K562 (cell line): ENCODE data around the gene PLA2R1. TPM values are rescaled to one million over a fixed set of nuclear protein-coding genes. Genes with fewer than 3 reads are reported as not detected.

Experiments
- ATAC-seq: fragments of 200-7000 bp; cut with Tn5 transposase; 3 replicates; pipeline ENCODE4 v1.9.1; 2020; ENCODE audit warnings: moderate library complexity
- BruUV-seq: library from RNA; stranded (reverse); fragments of 400-500 nt; replicated peaks from 2 replicates; lab custom pipeline; 2021; lab: Mats Ljungman, UMichigan
- CTCF ChIA-PET: fragments of 300-600 bp; formaldehyde crosslinking; extraction: SDS; loops from one replicate; lab custom pipeline; 2021; ENCODE audit warnings: low intra/inter-chr PET ratio; lab: Yijun Ruan, JAX
- POLR2A ChIA-PET: fragments of 300-600, 350-650 bp; sonication (Branson Sonifier 250); formaldehyde crosslinking; extraction: SDS; loops from one replicate; lab custom pipeline; 2021; ENCODE audit warnings: antibody characterized with exemption, inconsistent platforms; lab: Yijun Ruan, JAX
- DNase-seq, 4 experiments: peaks; one replicate each; pipeline versions ENCODE4 v3.0.0 to v3.0.0-alpha.2; 2011 to 2018; ENCODE audit warnings: low spot score in 3 of 4, mixed read lengths in 3 of 4; ENCODE audit errors: extremely low read depth in 1 of 4
- FAIRE-seq: peaks from 2 replicates; lab custom pipeline; 2011; peaks lifted over from hg19 to GRCh38; lab: Jason Lieb, UNC
- H2AFZ ChIP-seq: 2 replicates; pipeline ENCODE4 v1.6.0; 2011; ENCODE audit warnings: low read depth, low read length, control low read depth, inconsistent platforms
- H3K27ac ChIP-seq: fragments of 200-600 bp; 3 replicates; pipeline ENCODE4 v1.8.0; 2011; ENCODE audit warnings: low read depth, mild to moderate bottlenecking, control low read depth, inconsistent platforms, low read length, moderate library complexity, mixed read lengths; ENCODE audit errors: extremely low read depth
- H3K27me3 ChIP-seq, 2 experiments: fragments of 300-600 bp in 1 of 2; 2 replicates in 1 of 2; 3 replicates in 1 of 2; pipeline versions ENCODE4 v1.6.0 to v1.8.0; 2011; ENCODE audit warnings: inconsistent platforms in 2 of 2, low read length in 2 of 2, mild to moderate bottlenecking in 1 of 2, mixed read lengths in 1 of 2, moderate library complexity in 1 of 2; ENCODE audit not compliant: control insufficient read depth in 2 of 2, insufficient read depth in 2 of 2
- H3K36me3 ChIP-seq: fragments of 300-600 bp; 3 replicates; pipeline ENCODE4 v1.8.0; 2011; ENCODE audit warnings: mild to moderate bottlenecking, low read length, inconsistent platforms; ENCODE audit not compliant: control insufficient read depth, insufficient read depth
- H3K4me1 ChIP-seq, 2 experiments: fragments of 200-600 bp in 1 of 2; replicated peaks in 1 of 2; 2 replicates in 1 of 2; 3 replicates in 1 of 2; pipeline versions ENCODE4 v1.5.1 to v1.8.0; 2011; ENCODE audit warnings: inconsistent platforms in 2 of 2, low read length in 2 of 2, mild to moderate bottlenecking in 1 of 2, mixed read lengths in 1 of 2, moderate library complexity in 1 of 2; ENCODE audit not compliant: control insufficient read depth in 2 of 2, insufficient read depth in 2 of 2
- H3K4me2 ChIP-seq: 2 replicates; pipeline ENCODE4 v1.6.1; 2011; ENCODE audit warnings: low read length, control low read depth, inconsistent platforms, mixed read lengths; ENCODE audit not compliant: insufficient read depth
- H3K4me3 ChIP-seq: fragments of 200-600 bp; sonication (generic), shearing (Covaris generic); 2 replicates; pipeline ENCODE4 v1.5.1; 2016; ENCODE audit warnings: control low read depth, inconsistent platforms
- H3K79me2 ChIP-seq: fragments of 200-600 bp; 3 replicates; pipeline ENCODE4 v1.8.0; 2011; ENCODE audit warnings: low read length, inconsistent platforms; ENCODE audit not compliant: control insufficient read depth, insufficient read depth
- H3K9ac ChIP-seq, 2 experiments: 2 replicates each; pipeline versions ENCODE4 v1.6.0 to v1.6.1; 2011; ENCODE audit warnings: low read depth in 2 of 2, low read length in 2 of 2, control low read depth in 1 of 2, inconsistent platforms in 1 of 2, mild to moderate bottlenecking in 1 of 2, mixed read lengths in 1 of 2; ENCODE audit not compliant: insufficient read depth in 1 of 2
- H3K9me1 ChIP-seq: one replicate; pipeline ENCODE4 v1.6.0; 2011; ENCODE audit warnings: inconsistent platforms, mild to moderate bottlenecking, low read length, moderate library complexity; ENCODE audit not compliant: control insufficient read depth, insufficient read depth
- H3K9me3 ChIP-seq: replicated peaks from 2 replicates; pipeline ENCODE4 v1.5.1; 2011; ENCODE audit warnings: low read depth, low read length, inconsistent platforms; ENCODE audit not compliant: control insufficient read depth, insufficient read depth
- H4K20me1 ChIP-seq: replicated peaks from 2 replicates; pipeline ENCODE4 v1.6.1; 2011; ENCODE audit warnings: low read length, inconsistent platforms, mixed read lengths; ENCODE audit not compliant: control insufficient read depth, insufficient read depth
- CTBP1 ChIP-seq: fragments of 450-650 bp; IDR thresholded peaks from 2 replicates; pipeline ENCODE4 v1.6.1; 2016; ENCODE audit warnings: borderline replicate concordance
- FOXK2 ChIP-seq, 2 experiments: fragments of 450-650 bp; IDR thresholded peaks in 1 of 2; conservative IDR thresholded peaks in 1 of 2; 2 replicates each; pipeline ENCODE4 v1.6.1; 2016; ENCODE audit warnings: low read depth in 2 of 2, mild to moderate bottlenecking in 1 of 2
- PTRF ChIP-seq: fragments of 450-650 bp; IDR thresholded peaks from 2 replicates; pipeline ENCODE4 v1.6.1; 2016; ENCODE audit warnings: mild to moderate bottlenecking, missing genetic modification characterization, missing compliant biosample characterization
- SOX6 ChIP-seq: fragments of 450-650 bp; IDR thresholded peaks from 2 replicates; pipeline ENCODE4 v1.6.1; 2014; ENCODE audit warnings: mild to moderate bottlenecking
- ZNF212 ChIP-seq: fragments of 450-650 bp; formaldehyde crosslinking; IDR thresholded peaks from 2 replicates; pipeline ENCODE4 v1.4.0; 2020; ENCODE audit warnings: mild to moderate bottlenecking
- ZNF436 ChIP-seq: fragments of 250-450, 450-650 bp; sonication (Bioruptor Pico); formaldehyde crosslinking; IDR thresholded peaks from 2 replicates; pipeline ENCODE4 v1.7.0; 2020; ENCODE audit warnings: mild to moderate bottlenecking
- WGBS: fragments of 100-300 bp; shearing (Covaris generic); methylation state at CpG from one replicate; pipeline ENCODE4 v1.1.6; 2016; ENCODE audit warnings: low coverage, mixed read lengths; ENCODE audit not compliant: insufficient coverage; ENCODE audit errors: missing lambda C conversion rate; 5-methylcytosine and 5-hydroxymethylcytosine counted together
- in situ Hi-C: fragments of 300-500 bp; cut with MboI; formaldehyde crosslinking; loops from 4 replicates; pipeline ENCODE4 v1.15.0; 2018; ENCODE audit warnings: inconsistent platforms, mixed read lengths
- intact Hi-C: fragments of 100-400 bp; cut with micrococcal nuclease; formaldehyde crosslinking; loops from 2 replicates; pipeline ENCODE4 v1.14.2; 2022
- polyA plus RNA-seq, 8 experiments: library from polyadenylated mRNA; depleted of rRNA in 4 of 8; stranded (reverse) in 5 of 8; unstranded in 3 of 8; fragments of >200 nt; fragmentation: Nextera tagmentation in 2 of 8; fragmentation: Illumina TruSeq in 1 of 8; extraction: Ambion mirVana in 2 of 8; extraction: Trizol in 1 of 8; gene quantifications; 2 replicates each; pipeline versions ENCODE4 v1.2.1 to v1.2.3, GENCODE V29; 2011 to 2014; ENCODE audit warnings: inconsistent platforms in 1 of 8, missing spikeins in 1 of 8
- total RNA-seq, 7 experiments: library from RNA; depleted of rRNA in 6 of 7; stranded (reverse); fragments of >200 nt in 6 of 7; fragmentation: Illumina TruSeq in 2 of 7; extraction: Trizol in 2 of 7; gene quantifications; 2 replicates each; pipeline versions ENCODE4 v1.2.1 to v1.2.3, GENCODE V29; 2011 to 2021; ENCODE audit warnings: low replicate concordance in 1 of 7
- TF ChIP-seq, protein P1 (sequence below): sonication (generic); formaldehyde crosslinking; IDR thresholded peaks from 2 replicates; pipeline ENCODE4 v1.8.0; 2023; ENCODE audit warnings: missing genetic modification reagents, mild to moderate bottlenecking, borderline replicate concordance
- TF ChIP-seq, protein P2 (sequence below), 2 experiments: fragments of 450-650 bp; formaldehyde crosslinking in 1 of 2; IDR thresholded peaks; 2 replicates each; pipeline versions ENCODE4 v1.4.0 to v1.6.1; 2014 to 2020; ENCODE audit warnings: mild to moderate bottlenecking in 2 of 2, borderline replicate concordance in 1 of 2, low read depth in 1 of 2

The PLA2R1 gene
- total and polyA plus RNA-seq, 9 of the 15 experiments (the other 6 are each of a cell fraction or from before 2014, with no cell fraction given), result not detected

DNA sequence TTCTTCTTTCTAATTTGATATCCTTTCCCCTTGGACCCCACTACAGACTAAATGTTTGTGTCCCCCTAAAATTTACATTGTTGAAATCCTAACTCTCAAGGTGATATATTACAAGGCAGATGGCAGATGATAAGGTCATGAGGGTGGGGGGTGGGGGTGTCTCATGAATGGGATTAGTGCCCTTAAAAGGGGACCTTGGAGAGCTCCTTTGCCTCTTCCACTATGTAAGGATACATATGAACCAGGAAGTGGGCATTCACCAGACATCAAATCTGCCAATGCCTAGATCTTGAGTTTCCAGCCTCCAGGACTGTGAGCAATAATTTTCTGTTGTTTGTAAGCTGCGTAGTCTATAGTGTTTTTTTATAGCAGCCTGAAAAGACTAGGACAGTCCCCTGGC lies 89.1 kb downstream of the PLA2R1 start:
- Histone ChIP-seq H3K4me3 (no peak overlapping the region), H3K4me2 (no peak overlapping the region), H3K4me1 (no peaks in the 10 kb centered on the region), H3K36me3 (no peaks in the 10 kb centered on the region), H3K9ac (no peak overlapping the region), H3K9me3 (no peaks in the 10 kb centered on the region), H3K9me1 (no peaks in the 10 kb centered on the region), H3K27ac (no peak overlapping the region), H3K79me2 (no peaks in the 10 kb centered on the region), H4K20me1 (no peaks in the 10 kb centered on the region), H3K27me3 (no peaks in the 10 kb centered on the region), H2AFZ (no peak overlapping the region)
- BruUV-seq, result no TSS peak
- ChIA-PET CTCF (no interaction called here), POLR2A (interaction anchor here (0.9 kb wide), 1 partner anchor 11 kb away, joined by 4 read pairs; no protein-coding TSS in a partner anchor)
- no peak for ATAC-seq
- intact Hi-C loops, result no loop called here
- in situ Hi-C loops, result no loop called here
- WGBS, result 0% methylated on average over 1 of the region's 1 CpG
- TF ChIP-seq, protein P1, sequence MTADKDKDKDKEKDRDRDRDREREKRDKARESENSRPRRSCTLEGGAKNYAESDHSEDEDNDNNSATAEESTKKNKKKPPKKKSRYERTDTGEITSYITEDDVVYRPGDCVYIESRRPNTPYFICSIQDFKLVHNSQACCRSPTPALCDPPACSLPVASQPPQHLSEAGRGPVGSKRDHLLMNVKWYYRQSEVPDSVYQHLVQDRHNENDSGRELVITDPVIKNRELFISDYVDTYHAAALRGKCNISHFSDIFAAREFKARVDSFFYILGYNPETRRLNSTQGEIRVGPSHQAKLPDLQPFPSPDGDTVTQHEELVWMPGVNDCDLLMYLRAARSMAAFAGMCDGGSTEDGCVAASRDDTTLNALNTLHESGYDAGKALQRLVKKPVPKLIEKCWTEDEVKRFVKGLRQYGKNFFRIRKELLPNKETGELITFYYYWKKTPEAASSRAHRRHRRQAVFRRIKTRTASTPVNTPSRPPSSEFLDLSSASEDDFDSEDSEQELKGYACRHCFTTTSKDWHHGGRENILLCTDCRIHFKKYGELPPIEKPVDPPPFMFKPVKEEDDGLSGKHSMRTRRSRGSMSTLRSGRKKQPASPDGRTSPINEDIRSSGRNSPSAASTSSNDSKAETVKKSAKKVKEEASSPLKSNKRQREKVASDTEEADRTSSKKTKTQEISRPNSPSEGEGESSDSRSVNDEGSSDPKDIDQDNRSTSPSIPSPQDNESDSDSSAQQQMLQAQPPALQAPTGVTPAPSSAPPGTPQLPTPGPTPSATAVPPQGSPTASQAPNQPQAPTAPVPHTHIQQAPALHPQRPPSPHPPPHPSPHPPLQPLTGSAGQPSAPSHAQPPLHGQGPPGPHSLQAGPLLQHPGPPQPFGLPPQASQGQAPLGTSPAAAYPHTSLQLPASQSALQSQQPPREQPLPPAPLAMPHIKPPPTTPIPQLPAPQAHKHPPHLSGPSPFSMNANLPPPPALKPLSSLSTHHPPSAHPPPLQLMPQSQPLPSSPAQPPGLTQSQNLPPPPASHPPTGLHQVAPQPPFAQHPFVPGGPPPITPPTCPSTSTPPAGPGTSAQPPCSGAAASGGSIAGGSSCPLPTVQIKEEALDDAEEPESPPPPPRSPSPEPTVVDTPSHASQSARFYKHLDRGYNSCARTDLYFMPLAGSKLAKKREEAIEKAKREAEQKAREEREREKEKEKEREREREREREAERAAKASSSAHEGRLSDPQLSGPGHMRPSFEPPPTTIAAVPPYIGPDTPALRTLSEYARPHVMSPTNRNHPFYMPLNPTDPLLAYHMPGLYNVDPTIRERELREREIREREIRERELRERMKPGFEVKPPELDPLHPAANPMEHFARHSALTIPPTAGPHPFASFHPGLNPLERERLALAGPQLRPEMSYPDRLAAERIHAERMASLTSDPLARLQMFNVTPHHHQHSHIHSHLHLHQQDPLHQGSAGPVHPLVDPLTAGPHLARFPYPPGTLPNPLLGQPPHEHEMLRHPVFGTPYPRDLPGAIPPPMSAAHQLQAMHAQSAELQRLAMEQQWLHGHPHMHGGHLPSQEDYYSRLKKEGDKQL, result no peak
- no peak for TF ChIP-seq CTBP1
- TF ChIP-seq PTRF (tag), result no peak
- no peak for TF ChIP-seq FOXK2 (conservative IDR thresholded peaks at IDR 0.05 in 1 of 2, IDR thresholded peaks at IDR 0.05 in 1 of 2; ENCODE audit: low read depth in 2 of 2)
- no peak for TF ChIP-seq ZNF436 (CRISPR knock-in tag)
- TF ChIP-seq SOX6, result no peak
- no peak for TF ChIP-seq ZNF212
- TF ChIP-seq, protein P2, sequence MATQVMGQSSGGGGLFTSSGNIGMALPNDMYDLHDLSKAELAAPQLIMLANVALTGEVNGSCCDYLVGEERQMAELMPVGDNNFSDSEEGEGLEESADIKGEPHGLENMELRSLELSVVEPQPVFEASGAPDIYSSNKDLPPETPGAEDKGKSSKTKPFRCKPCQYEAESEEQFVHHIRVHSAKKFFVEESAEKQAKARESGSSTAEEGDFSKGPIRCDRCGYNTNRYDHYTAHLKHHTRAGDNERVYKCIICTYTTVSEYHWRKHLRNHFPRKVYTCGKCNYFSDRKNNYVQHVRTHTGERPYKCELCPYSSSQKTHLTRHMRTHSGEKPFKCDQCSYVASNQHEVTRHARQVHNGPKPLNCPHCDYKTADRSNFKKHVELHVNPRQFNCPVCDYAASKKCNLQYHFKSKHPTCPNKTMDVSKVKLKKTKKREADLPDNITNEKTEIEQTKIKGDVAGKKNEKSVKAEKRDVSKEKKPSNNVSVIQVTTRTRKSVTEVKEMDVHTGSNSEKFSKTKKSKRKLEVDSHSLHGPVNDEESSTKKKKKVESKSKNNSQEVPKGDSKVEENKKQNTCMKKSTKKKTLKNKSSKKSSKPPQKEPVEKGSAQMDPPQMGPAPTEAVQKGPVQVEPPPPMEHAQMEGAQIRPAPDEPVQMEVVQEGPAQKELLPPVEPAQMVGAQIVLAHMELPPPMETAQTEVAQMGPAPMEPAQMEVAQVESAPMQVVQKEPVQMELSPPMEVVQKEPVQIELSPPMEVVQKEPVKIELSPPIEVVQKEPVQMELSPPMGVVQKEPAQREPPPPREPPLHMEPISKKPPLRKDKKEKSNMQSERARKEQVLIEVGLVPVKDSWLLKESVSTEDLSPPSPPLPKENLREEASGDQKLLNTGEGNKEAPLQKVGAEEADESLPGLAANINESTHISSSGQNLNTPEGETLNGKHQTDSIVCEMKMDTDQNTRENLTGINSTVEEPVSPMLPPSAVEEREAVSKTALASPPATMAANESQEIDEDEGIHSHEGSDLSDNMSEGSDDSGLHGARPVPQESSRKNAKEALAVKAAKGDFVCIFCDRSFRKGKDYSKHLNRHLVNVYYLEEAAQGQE (IDR thresholded peaks at IDR 0.05; ENCODE audit: borderline replicate concordance), result peak; percentile 39; the same call in 1 of the 2 replicates
- TF ChIP-seq, protein P2 (CRISPR knock-in tag; IDR thresholded peaks at IDR 0.05; ENCODE audit: low read depth), result no peak
- FAIRE-seq, result no peak
- no peak for DNase-seq
